Hepatocyte (in vitro differentiated cells): ENCODE data around the gene KSR2. TPM values are rescaled to one million over a fixed set of nuclear protein-coding genes. Genes with fewer than 3 reads are reported as not detected.

Experiments
- DNase-seq: peaks from one replicate; pipeline ENCODE4 v3.0.0-alpha.2; 2016; ENCODE audit warnings: low spot score
- H2AFZ ChIP-seq: fragments of 200-600 bp; sonication (generic); 2 replicates; pipeline ENCODE4 v1.6.0; 2016; ENCODE audit warnings: antibody characterized with exemption, mild to moderate bottlenecking
- H3K27ac ChIP-seq: fragments of 200-600 bp; sonication (generic); 2 replicates; pipeline ENCODE4 v1.5.1; 2016; ENCODE audit warnings: mild to moderate bottlenecking
- H3K27me3 ChIP-seq: fragments of 200-600 bp; sonication (generic); 2 replicates; pipeline ENCODE4 v1.6.1; 2016
- H3K36me3 ChIP-seq: fragments of 200-600 bp; sonication (generic); replicated peaks from 2 replicates; pipeline ENCODE4 v1.5.1; 2016; ENCODE audit warnings: low read depth; ENCODE audit not compliant: insufficient read depth
- H3K4me1 ChIP-seq: fragments of 200-600 bp; sonication (generic); 2 replicates; pipeline ENCODE4 v1.5.1; 2016; ENCODE audit warnings: mild to moderate bottlenecking, moderate library complexity; ENCODE audit not compliant: insufficient read depth
- H3K4me2 ChIP-seq: fragments of 200-600 bp; sonication (generic); 2 replicates; pipeline ENCODE4 v1.6.0; 2016
- H3K4me3 ChIP-seq: fragments of 200-600 bp; sonication (generic); 2 replicates; pipeline ENCODE4 v1.5.1; 2016; ENCODE audit warnings: mild to moderate bottlenecking
- H3K79me2 ChIP-seq: fragments of 200-600 bp; sonication (generic); 2 replicates; pipeline ENCODE4 v1.6.0; 2017; ENCODE audit warnings: mild to moderate bottlenecking
- H3K9me2 ChIP-seq: fragments of 200-600 bp; sonication (generic); replicated peaks from 2 replicates; pipeline ENCODE4 v1.6.0; 2017; ENCODE audit warnings: mild to moderate bottlenecking; ENCODE audit not compliant: insufficient read depth
- H3K9me3 ChIP-seq: fragments of 200-600 bp; sonication (generic); 2 replicates; pipeline ENCODE4 v1.5.1; 2016; ENCODE audit warnings: low read depth, mild to moderate bottlenecking
- H4K20me1 ChIP-seq: fragments of 200-600 bp; sonication (generic); 2 replicates; pipeline ENCODE4 v1.6.0; 2016; ENCODE audit warnings: mild to moderate bottlenecking; ENCODE audit not compliant: insufficient read depth, poor library complexity, severe bottlenecking
- CTCF ChIP-seq: fragments of 200-600 bp; sonication (generic); IDR thresholded peaks from 2 replicates; pipeline ENCODE4 v1.5.1; 2016; ENCODE audit warnings: antibody characterized with exemption, mild to moderate bottlenecking; ENCODE audit not compliant: poor library complexity
- EZH2 ChIP-seq: fragments of 200-600 bp; sonication (generic); IDR thresholded peaks from 2 replicates; pipeline ENCODE4 v1.6.1; 2016; ENCODE audit warnings: antibody characterized with exemption, mild to moderate bottlenecking, borderline replicate concordance
- EZH2phosphoT487 ChIP-seq: fragments of 200-600 bp; sonication (generic); IDR thresholded peaks from one replicate; pipeline ENCODE4 v1.6.1; 2018; ENCODE audit warnings: antibody characterized with exemption, mild to moderate bottlenecking, low read depth, moderate library complexity; ENCODE audit not compliant: unreplicated experiment, severe bottlenecking
- WGBS: methylation state at CpG from one replicate; pipeline ENCODE4 v1.1.6; 2016; ENCODE audit warnings: low lambda C conversion rate; ENCODE audit errors: missing lambda C conversion rate; 5-methylcytosine and 5-hydroxymethylcytosine counted together
- polyA plus RNA-seq: library from polyadenylated mRNA; unstranded; fragments of >200 nt; fragmentation: Nextera tagmentation; extraction: Ambion mirVana; gene quantifications from 2 replicates; pipeline ENCODE4 v1.2.1, GENCODE V29; 2016
- total RNA-seq: library from RNA; depleted of rRNA; stranded (reverse); fragments of >200 nt; gene quantifications from 2 replicates; pipeline ENCODE4 v1.2.3, GENCODE V29; 2014

KSR2 gene
- total and polyA plus RNA-seq, 2 experiments from 2014 or later, result 0.37 to 0.46 TPM

GRCh38 chr12:117470804-117471203 is 498.0 kb downstream of the KSR2 start:
- 63% methylated on average over 2 of the region's 2 CpGs for WGBS
- Histone ChIP-seq H3K9me3 (no peaks in the 10 kb centered on the region), H4K20me1 (no peaks in the 10 kb centered on the region), H3K4me2 (no peak overlapping the region), H3K79me2 (no peaks in the 10 kb centered on the region), H2AFZ (no peak overlapping the region), H3K27ac (no peak overlapping the region), H3K4me3 (no peak overlapping the region), H3K36me3 (no peaks in the 10 kb centered on the region), H3K4me1 (no peaks in the 10 kb centered on the region), H3K27me3 (no peaks in the 10 kb centered on the region), H3K9me2 (no peaks in the 10 kb centered on the region)
- DNase-seq, result no peak
- TF ChIP-seq CTCF (peak; percentile 7), EZH2phosphoT487 (no peak), EZH2 (no peak)

DNA sequence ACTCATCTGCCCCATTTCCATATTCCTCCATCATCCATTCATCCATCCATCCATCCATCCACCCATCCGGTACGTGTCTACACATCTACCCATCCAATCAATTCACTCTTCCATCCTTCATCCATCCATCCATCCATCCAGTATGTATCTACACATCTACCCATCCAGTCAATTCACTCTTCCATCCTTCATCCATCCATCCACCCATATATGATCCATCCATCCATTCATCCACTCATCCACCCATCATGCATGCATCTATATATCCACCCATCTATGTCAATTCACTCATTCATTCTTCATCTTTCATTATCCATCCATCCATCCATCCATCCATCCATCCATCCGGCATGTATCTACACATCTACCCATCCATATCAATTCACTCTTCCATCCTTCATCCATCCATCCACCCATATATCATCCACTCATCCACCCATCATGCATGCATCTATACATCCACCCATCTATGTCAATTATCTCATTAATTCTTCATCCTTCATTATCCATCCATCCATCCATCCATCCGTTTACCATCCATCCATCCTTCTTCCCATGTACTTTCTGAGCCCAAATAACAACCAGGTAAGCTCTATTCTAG is 498.8 kb downstream of the KSR2 start:
- Histone ChIP-seq H3K9me2 (no peaks in the 10 kb centered on the region), H4K20me1 (no peaks in the 10 kb centered on the region), H3K4me2 (no peak overlapping the region), H3K9me3 (no peaks in the 10 kb centered on the region), H3K4me3 (no peak overlapping the region), H3K4me1 (no peaks in the 10 kb centered on the region), H3K79me2 (no peaks in the 10 kb centered on the region), H3K27ac (no peak overlapping the region), H3K36me3 (no peaks in the 10 kb centered on the region), H3K27me3 (no peaks in the 10 kb centered on the region), H2AFZ (no peak overlapping the region)
- DNase-seq, result no peak
- no peak for TF ChIP-seq EZH2
- no peak for TF ChIP-seq CTCF
- TF ChIP-seq EZH2phosphoT487, result no peak
- 90% methylated on average over 4 of the region's 4 CpGs for WGBS

DNA sequence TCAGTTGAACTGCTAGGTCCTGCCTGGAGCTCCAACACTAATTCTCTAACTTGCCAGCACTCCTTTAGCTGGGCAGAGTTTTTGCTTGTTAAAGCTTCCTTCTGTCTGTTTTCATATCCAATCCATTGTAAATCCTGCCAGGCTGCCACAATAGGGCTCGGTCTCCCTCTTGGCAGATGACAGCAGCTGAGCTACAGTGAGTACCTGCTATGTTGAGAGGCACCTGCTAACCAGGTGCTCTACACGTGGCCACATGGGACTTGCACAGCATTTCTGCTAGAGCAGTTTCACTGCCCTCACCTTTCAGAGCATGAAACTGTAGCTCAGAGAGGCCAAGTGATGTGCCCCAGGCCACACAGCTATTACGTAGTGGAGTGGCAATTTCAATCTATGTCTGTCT is 500.8 kb downstream of the KSR2 start:
- Histone ChIP-seq H3K4me1 (no peaks in the 10 kb centered on the region), H3K27ac (no peak overlapping the region), H4K20me1 (no peaks in the 10 kb centered on the region), H3K9me2 (no peaks in the 10 kb centered on the region), H3K79me2 (no peaks in the 10 kb centered on the region), H3K4me3 (no peak overlapping the region), H3K4me2 (no peak overlapping the region), H3K27me3 (no peaks in the 10 kb centered on the region), H2AFZ (no peak overlapping the region), H3K36me3 (no peaks in the 10 kb centered on the region), H3K9me3 (no peaks in the 10 kb centered on the region)
- no peak for DNase-seq
- WGBS, result 90% methylated on average over 3 of the region's 3 CpGs
- TF ChIP-seq CTCF (no peak), EZH2phosphoT487 (no peak), EZH2 (no peak)

GRCh38 chr12:117467588-117467987 is 501.2 kb downstream of the KSR2 start:
- Histone ChIP-seq H3K4me3 (no peak overlapping the region), H4K20me1 (no peaks in the 10 kb centered on the region), H2AFZ (no peak overlapping the region), H3K36me3 (no peaks in the 10 kb centered on the region), H3K4me2 (no peak overlapping the region), H3K79me2 (no peaks in the 10 kb centered on the region), H3K27me3 (no peaks in the 10 kb centered on the region), H3K4me1 (no peaks in the 10 kb centered on the region), H3K27ac (no peak overlapping the region), H3K9me2 (no peaks in the 10 kb centered on the region), H3K9me3 (no peaks in the 10 kb centered on the region)
- no peak for DNase-seq
- TF ChIP-seq EZH2 (no peak), EZH2phosphoT487 (no peak), CTCF (no peak)
